Thoracic aorta (tissue), 2 donors: ENCODE measurements around the gene KCNJ6. TPM values are rescaled to one million over a fixed set of nuclear protein-coding genes. Genes with fewer than 3 reads are reported as not detected.
A peak's percentile ranks its signal among the peaks of the same experiment; 100 is the strongest.

Experiments
- ATAC-seq: fragments of 150-250 bp; one replicate; pipeline ENCODE4 v1.8.0; 2017; ENCODE audit warnings: low read depth; ENCODE audit not compliant: insufficient number of reproducible peaks, low FRiP score
- DNase-seq: peaks from one replicate; pipeline ENCODE4 v3.0.0-alpha.2; 2020; ENCODE audit warnings: low spot score
- H3K27ac ChIP-seq, 2 donors: fragments of 200-600 bp; sonication (generic); 1 replicate in 1 of 2; 2 replicates in 1 of 2; pipeline ENCODE4 v1.5.1; 2016; ENCODE audit warnings: mild to moderate bottlenecking in 2 of 2, moderate library complexity in 2 of 2
- H3K27me3 ChIP-seq: fragments of 200-600 bp; sonication (generic); replicated peaks from 2 replicates; pipeline ENCODE4 v1.6.0; 2016; ENCODE audit warnings: mild to moderate bottlenecking; ENCODE audit not compliant: insufficient read depth
- H3K36me3 ChIP-seq: fragments of 200-600 bp; sonication (generic); one replicate; pipeline ENCODE4 v1.5.1; 2016
- H3K4me1 ChIP-seq, 2 donors: fragments of 200-600 bp; sonication (generic); 1 replicate in 1 of 2; 2 replicates in 1 of 2; pipeline versions ENCODE4 v1.5.1 to v1.6.0; 2016; ENCODE audit warnings: low read depth in 2 of 2, mild to moderate bottlenecking in 1 of 2; ENCODE audit not compliant: control insufficient read depth in 1 of 2
- H3K4me3 ChIP-seq: fragments of 200-600 bp; sonication (generic); 2 replicates; pipeline ENCODE4 v1.5.1; 2016; ENCODE audit warnings: mild to moderate bottlenecking
- H3K9me3 ChIP-seq: fragments of 200-600 bp; sonication (generic); 2 replicates; pipeline ENCODE4 v1.5.1; 2016
- total RNA-seq, 2 donors: library from RNA; depleted of rRNA; stranded (reverse); fragments of >200 nt; gene quantifications; one replicate each; pipeline versions ENCODE4 v1.1.0 to v1.2.3, GENCODE V29; 2016
- TF ChIP-seq, protein P1 (sequence below): fragments of 200-600 bp; sonication (generic); IDR thresholded peaks from one replicate; pipeline ENCODE4 v1.5.1; 2019; ENCODE audit warnings: antibody characterized with exemption

KCNJ6 gene
- total RNA-seq, 2 donors from 2014 or later = not detected

- H3K27ac ChIP-seq = no peak overlapping the region
- H3K4me3 ChIP-seq = peak overlapping the region; percentile 69
- H3K9me3 ChIP-seq = no peaks in the 10 kb centered on the region
- peaks cover 14 to 29% of the 10 kb centered on the region in 2 donors for H3K4me1 ChIP-seq
- peaks cover 28% of the 10 kb centered on the region for H3K27me3 ChIP-seq
- ATAC-seq (no peak), DNase-seq (no peak)
- TF ChIP-seq, protein P1, sequence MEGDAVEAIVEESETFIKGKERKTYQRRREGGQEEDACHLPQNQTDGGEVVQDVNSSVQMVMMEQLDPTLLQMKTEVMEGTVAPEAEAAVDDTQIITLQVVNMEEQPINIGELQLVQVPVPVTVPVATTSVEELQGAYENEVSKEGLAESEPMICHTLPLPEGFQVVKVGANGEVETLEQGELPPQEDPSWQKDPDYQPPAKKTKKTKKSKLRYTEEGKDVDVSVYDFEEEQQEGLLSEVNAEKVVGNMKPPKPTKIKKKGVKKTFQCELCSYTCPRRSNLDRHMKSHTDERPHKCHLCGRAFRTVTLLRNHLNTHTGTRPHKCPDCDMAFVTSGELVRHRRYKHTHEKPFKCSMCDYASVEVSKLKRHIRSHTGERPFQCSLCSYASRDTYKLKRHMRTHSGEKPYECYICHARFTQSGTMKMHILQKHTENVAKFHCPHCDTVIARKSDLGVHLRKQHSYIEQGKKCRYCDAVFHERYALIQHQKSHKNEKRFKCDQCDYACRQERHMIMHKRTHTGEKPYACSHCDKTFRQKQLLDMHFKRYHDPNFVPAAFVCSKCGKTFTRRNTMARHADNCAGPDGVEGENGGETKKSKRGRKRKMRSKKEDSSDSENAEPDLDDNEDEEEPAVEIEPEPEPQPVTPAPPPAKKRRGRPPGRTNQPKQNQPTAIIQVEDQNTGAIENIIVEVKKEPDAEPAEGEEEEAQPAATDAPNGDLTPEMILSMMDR = no peak
- H3K36me3 ChIP-seq = no peaks in the 10 kb centered on the region
Measured at GRCh38 chr21:37915941-37916309, 332 bp downstream of the KCNJ6 start.

DNA sequence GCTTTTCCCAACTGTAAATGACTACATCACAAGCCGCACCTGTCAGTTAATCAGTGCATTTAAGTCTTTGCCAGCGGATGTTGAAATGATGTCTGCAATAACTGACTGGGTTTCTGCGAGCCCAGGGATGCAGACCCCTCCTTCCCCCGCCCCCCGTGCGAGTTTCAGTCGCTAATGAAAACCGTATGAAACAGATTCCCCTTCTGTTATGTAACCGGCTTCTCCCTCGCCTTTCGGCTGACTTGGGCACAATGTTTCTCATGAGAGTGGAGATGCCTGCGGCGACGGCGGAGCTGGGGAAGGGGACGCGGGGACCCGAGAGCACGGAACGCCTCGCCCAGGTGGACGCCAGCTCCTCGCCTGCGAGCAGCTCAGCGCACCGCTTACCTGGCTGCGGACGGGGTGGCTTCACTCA, 753 bp downstream of the KCNJ6 start:
- Histone ChIP-seq H3K27me3 (peaks cover 28% of the 10 kb centered on the region), H3K4me1 (peaks cover 14 to 29% of the 10 kb centered on the region in 2 donors), H3K9me3 (no peaks in the 10 kb centered on the region), H3K4me3 (peak overlapping the region; percentile 69), H3K27ac (no peak overlapping the region), H3K36me3 (no peaks in the 10 kb centered on the region)
- ATAC-seq (no peak), DNase-seq (no peak)
- TF ChIP-seq, protein P1 = no peak

GRCh38 chr21:37912616-37913015, 3.6 kb downstream of the KCNJ6 start:
- peaks cover 14 to 29% of the 10 kb centered on the region in 2 donors for H3K4me1 ChIP-seq
- H3K27me3 ChIP-seq = peaks cover 28% of the 10 kb centered on the region
- TF ChIP-seq, protein P1 = no peak
- no peak overlapping the region for H3K4me3 ChIP-seq
- DNase-seq (no peak), ATAC-seq (no peak)
- H3K9me3 ChIP-seq = no peaks in the 10 kb centered on the region
- H3K27ac ChIP-seq = no peak overlapping the region
- H3K36me3 ChIP-seq = no peaks in the 10 kb centered on the region

DNA sequence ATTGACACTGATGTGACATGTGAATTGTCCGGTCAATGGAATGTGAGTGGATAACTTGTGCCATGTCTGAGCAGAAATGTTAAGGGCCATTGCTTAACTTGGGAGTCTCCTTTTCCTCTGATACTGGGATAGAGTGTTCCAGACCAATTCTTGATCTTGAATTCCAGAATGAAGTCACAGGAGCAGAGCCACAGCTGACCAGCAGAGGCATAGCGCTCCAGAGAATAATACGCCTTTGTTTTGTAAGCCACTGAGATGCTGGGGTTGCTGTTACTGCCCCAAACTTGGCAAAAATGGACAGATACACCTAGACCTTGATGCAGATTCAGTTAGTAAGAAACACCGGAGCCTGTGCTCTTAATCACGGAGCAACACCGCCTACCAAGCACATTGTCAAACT, 6.3 kb downstream of the KCNJ6 start:
- no peak overlapping the region for H3K27ac ChIP-seq
- H3K9me3 ChIP-seq = no peaks in the 10 kb centered on the region
- H3K4me3 ChIP-seq = no peak overlapping the region
- TF ChIP-seq, protein P1 = no peak
- H3K4me1 ChIP-seq = peaks cover 0 to 11% of the 10 kb centered on the region in 2 donors
- DNase-seq (no peak), ATAC-seq (no peak)
- H3K27me3 ChIP-seq = peaks cover 9% of the 10 kb centered on the region
- no peaks in the 10 kb centered on the region for H3K36me3 ChIP-seq

DNA sequence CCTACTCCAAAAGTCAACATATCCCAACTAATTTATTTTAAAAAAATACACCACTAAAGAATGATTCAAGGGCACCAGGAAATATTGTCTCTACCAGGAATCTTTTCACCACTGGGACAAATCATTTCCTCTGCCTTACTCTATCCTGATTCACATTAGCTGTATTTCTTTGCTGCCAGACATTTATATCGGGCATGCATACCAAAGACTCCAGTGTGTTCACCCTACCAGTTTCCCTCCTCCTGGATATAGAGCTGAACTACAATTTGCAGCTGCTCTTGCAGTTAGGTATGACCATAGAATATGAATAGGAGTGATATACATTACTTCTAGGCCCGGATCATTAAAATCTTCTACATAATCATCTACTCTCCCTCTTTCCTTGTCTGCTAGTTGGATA, 7.6 kb downstream of the KCNJ6 start:
- Histone ChIP-seq H3K27ac (no peak overlapping the region), H3K9me3 (no peaks in the 10 kb centered on the region), H3K27me3 (no peaks in the 10 kb centered on the region), H3K4me1 (peaks cover 0 to under 1% of the 10 kb centered on the region in 2 donors), H3K36me3 (no peaks in the 10 kb centered on the region), H3K4me3 (no peak overlapping the region)
- ATAC-seq (no peak), DNase-seq (no peak)
- TF ChIP-seq, protein P1 = no peak
